GM19351 (cell line): ENCODE data around the gene ANP32E.
"Not testable (repeated sequence)": the region's sequence is repeated elsewhere in the genome, so short reads cannot be mapped to it uniquely, and the experiment has no call there.

Experiments
- ATAC-seq: cut with Tn5 transposase; IDR thresholded peaks from one replicate; pipeline ENCODE4 v1.9.1; 2021; ENCODE audit warnings: mild to moderate bottlenecking, moderate library complexity; ENCODE audit not compliant: unreplicated experiment

ANP32E gene

DNA sequence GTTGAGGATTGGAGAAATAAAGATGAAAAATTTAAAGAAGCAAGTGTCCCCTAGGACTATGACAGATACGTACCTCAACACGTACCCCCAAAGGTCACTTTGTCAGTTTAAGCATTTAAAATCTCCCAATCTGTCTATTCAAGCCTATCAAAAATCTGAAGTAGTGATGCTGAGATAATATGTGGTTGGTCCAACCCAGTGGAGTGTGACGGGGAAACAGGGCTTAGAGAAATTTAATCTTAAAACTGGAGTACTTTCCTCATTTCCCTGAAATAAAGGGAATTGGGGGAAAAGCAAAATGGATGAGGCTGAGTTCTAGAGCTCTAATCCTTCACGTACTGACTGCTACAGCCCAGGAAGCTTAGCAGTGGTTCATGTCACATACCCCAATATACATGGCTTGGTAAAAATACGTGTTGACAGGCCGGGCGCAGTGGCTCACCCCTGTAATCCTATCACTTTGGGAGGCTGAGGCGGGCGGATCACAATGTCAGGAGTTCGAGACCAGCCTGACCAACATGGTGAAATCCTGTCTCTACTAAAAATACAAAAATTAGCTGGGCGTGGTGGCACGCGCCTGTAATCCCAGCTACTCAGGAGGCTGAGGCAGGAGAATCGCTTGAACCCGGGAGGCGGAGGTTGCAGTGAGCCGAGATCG, 21.7 kb downstream of the ANP32E start:
- ATAC-seq: not testable (repeated sequence)

DNA sequence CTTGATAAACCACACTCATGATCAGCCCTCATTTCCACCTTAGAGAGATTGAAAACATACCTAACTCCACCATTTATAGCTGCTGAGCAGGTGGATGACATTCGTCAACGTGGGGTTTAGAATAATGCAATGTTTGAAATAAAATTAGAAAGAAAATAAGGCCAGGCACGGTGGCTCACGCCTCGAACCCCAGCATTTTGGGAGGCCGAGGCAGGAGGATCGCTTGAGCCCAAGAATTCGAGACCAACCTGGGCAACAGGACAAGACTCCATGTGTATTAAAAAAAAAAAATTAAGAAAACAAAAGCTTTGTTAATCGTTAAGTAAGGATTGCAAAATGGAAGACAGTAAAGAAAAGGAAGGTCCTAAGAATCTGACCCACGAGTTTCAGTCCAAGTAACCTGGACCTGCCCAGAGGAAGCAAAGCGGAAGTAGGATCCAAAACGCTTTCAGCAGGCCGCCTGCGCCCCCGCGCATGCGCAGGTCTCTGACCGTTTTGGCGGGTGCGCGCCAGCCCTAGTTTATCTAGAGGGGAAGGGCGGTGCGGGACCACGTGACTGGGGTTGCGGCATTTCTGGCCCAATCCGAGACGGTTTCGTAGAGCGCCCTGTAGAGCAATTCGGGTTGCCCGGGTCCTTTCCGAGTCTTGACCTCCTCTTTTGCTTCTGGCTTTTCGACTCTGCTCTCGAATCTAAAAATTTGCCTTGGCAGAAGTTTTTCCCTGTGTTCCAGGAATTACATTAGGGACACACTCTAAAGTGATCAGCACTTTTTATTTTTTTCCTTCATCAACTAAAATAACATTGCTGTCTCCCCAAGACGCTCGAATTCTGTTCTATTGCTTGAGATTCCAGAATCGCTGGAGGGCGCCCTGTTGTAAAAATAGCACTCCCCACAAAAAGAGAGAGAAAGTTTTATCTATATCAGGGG, 22.5 kb downstream of the ANP32E start:
- ATAC-seq: peak; percentile 87

DNA sequence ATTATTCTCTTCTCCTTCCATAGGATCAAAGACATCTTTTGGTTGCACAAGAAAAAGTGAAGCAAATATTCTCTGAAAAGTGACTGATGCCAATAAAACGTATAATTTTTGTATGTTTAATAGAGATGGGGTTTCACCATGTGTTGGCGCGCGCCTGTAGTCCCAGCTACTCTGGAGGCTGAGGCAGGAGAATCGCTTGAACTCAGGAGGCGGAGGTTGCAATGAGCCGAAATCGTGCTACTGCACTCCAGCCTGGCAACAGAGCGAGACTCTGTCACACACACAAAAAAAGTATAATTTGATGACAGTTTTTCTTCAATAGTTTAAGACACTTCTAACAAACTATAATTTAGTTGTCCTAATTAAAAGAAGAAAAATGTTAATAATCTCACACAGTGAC, 23.8 kb downstream of the ANP32E start:
- ATAC-seq: no peak

DNA sequence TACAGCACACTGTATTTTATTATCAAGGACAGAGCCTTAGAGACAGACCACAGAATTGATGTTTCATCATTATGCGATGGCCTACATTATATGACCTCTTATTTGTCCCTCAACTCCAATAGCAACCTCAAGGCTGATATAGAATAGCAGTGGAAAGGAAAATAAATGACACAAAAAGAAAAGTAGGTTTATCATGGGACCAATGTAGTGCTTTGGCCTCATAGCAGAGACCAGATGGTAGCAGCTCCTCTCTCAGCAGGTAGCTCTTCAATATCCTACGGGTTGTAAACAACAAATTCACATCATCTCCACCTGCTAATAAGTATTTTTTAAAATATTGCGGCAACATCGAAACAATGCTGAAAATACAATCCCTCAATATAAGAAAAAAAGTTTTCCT, 25.2 kb downstream of the ANP32E start:
- no peak for ATAC-seq

DNA sequence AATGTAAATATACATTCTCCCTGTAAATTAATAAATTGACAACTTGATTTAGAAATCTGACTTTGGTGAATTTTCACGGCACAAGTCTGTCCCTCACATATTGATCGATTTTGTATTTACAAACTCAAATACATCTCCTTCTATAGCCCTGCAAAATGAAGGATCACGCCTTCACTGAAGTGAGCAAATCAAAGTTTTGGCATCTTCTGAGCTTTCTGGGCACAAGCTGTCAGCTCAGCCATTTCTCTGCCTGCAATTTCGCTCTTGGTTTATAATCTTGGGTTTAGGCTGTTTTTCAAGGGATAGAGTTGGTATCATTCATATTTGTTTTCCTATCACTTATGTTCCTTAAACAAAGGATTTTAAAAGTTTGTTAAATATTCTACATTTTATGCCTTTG, 25.8 kb downstream of the ANP32E start:
- no peak for ATAC-seq

DNA sequence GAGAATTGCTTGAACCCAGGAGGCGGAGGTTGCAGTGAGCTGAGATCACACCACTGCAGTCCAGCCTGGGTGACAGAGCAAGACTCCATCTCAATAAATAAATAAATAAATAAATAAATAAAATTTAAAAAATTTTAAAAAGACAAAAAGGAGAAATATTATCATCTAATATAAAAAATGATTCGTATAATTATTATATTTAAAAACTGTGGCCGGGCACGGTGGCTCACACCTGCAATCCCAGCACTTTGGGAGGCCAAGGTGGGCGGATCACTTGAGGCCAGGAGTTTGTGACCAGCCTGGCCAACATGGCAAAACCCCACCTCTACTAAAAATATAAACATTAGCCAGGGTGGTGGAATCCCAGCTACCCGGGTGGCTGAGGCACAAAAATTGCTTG, 27.5 kb downstream of the ANP32E start:
- not testable (repeated sequence) for ATAC-seq

DNA sequence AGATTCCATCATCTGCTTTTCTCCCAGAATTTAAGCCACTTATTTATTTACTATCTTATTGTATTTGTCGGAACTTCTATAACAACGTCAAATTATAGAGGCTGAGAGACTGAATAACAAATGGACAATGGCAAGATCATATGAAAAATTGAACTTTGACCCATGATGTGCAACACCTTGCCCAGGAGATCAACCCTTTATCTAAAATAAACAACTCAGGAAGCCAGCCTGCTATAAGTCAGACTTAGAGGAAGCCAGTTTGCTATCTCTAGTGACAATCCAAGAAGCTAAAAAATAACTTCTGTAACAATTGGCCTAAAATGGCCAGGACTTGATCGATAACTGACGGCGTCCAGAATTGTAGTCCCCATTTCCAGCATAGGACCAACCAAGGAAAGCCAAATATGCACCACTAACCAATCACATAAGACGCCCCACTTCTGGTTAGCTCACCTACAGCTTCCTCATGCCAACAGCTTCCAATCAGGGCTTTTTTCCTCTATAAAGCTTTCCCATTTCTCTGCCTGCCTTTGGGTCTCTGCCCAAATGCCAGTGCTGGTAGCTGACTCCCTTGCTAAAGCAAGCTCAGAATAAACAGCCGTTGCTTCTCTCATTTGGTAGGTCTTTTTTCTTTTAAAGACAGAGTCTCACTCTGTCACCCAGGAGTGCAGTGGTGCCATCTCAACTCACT, 28.5 kb downstream of the ANP32E start:
- no peak for ATAC-seq

DNA sequence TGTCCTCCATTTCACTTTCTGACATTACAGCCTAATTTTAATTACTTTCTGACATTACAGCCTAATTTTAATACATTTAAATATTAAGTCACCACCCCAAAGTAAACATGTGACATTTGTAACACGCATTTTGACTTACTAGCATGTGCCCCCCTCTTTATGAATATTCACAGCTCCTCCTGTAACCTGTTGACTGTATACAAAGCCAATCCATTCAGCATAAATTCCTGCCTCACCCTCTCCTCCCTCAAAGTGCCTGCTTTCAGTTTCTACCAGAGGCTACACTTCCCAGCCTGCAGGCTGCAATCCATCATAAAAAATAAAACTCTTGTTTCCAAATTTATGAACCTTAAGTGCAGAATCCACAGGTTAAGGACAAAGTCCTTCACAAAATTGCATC, 39.5 kb downstream of the ANP32E start:
- no peak for ATAC-seq

DNA sequence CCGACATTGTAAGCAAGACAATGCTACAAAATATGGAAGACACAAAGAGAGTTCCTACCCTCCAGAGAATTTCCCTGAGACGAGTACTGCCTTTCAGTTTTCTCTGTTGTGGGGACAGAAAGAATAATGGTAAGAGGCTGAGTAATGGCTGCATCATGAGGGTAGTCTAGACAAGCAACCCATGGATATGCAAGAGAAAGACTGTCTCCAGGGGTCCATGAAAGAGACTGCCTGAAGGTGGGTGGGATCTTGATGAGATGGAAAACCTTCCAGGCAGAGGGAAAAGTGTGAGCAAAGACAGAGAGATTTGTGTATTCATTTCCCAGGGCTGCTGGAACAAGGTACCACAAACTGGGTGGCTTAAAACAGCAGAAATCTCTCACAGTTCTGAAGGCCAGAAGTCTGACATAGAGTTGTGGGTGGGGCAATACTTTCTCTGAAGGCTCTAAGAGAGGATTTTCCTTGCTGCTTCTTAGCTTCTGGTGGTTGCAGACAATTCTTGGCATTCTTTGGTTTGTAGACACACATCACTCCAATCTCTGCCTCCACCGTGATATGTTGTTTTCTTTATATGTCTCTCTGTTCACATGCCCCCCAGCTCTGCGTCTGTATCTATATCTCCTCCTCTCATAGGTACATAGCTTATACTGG, 41.4 kb downstream of the ANP32E start:
- no peak for ATAC-seq

DNA sequence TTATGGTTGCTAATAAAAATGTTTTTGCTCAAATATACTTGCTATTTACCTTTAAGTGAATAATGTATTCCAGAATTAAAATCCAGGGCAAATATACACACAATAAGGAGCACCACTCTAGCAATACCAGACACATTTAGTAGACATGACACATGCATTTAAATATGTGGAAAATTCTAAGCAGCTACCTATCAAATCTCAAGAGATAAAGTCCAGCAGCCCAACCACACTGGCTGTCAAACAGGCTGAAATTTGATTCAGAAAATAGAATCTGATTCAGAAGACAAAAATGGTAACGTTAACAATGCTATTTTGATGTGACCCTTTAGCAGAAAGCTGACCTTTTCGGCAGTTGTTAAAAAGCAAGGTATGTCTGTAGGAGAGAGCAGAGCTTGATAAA, 43.9 kb downstream of the ANP32E start:
- no peak for ATAC-seq

DNA sequence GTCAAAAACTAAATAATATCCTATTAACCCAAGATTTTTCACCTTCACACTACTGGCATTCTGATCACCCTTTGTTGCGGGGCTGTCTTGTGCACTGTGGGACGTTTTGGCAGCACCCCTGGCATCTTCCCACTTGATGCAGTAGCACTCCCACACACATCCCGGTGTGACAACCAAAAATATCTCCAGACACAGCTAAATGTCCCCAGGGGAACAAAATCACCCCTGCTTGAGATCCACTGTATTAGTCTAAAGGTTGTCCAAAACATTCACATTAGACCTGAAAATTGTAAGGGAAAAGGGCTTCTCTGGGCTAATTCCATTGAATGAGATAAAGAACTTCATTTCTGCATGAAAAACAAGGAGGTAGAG, 48.4 kb downstream of the ANP32E start:
- no peak for ATAC-seq

DNA sequence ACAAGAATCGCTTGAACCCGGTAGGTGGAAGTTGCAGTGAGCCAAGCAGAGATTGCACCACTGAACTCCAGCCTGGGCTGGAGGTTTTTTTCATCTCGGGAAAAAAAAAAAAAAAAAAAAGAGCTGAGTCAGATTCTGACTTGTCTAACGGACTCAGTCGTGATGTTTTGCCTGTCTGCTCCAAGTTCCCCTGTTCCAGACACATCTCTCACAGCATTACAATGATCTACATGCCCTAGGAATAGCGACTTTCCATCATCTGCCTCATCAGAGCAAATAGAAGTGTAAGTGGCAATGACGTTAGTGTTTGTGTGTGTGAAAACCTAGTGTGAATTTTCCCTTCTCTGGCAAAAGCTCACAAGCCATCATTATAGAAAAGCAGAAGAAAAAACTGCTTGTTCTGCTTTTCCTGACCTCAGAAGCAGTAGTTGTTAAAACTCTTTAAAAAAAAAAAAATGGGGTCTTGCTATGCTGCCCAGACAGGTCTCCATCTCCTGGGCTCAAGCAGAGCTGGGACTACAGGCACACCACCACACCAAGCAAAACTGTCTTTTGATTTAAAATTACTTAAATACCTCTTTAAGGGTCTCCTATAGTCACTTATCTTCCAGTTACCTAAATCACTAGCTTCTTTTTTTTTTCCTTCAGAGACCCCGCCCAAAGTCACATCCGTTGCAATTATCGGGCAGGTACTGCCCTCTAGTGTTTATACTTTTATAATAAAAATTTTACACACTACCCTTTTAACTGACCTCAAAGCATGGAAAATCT, 48.9 kb downstream of the ANP32E start:
- no peak for ATAC-seq

DNA sequence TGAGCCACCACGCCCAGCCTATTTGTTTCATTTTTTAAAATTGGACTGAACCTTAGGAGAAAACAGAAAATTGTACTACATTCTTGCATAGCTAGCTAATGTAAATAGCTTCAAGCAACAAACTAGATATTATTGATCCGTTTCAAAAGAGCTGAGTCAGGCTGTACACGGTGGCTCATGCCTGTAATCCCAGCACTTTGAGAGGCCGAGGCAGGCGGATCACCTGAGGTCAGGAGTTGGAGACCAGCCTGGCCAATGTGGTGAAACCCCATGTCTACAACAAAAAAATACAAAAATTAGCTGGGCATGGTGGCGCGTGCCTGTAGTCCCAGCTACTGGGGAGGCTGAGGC, 49.5 kb downstream of the ANP32E start:
- not testable (repeated sequence) for ATAC-seq

DNA sequence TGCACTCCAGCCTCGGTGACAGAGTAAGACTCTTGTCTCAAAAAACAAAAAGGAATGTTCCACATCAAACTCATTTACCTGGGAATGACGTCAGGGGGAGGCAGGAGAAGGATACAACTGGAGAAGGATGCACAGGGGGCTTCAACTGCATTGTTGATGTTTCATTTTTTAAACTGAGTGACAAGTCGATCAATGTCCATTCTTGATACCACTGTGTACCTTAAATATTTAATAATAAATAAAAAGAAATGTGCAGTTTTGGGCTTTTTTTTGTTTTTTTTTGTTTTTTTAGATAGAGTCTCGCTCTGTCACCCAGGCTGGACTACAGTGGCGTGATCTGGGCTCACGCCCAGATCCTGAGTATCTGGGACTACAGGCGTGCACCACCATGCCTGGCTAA, 50.4 kb downstream of the ANP32E start:
- no peak for ATAC-seq

DNA sequence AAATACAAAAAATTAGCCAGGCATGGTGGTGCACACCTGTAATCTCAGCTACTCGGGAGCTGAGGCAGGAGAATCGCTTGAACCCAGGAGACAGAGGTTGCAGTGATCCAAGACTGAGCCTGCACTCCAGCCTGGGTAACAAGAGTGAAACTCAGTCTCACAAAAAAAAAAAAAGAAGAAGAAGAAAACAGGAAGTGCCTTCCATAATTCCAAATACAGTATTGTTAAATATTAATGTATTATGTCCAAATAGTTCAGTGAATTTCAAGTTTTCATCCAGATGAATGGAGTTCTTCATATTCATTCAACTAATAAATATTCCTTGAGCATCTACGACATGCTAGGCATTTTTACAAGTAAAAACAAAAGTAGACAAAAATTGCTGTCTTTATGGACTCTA, 52.9 kb downstream of the ANP32E start:
- ATAC-seq: no peak

DNA sequence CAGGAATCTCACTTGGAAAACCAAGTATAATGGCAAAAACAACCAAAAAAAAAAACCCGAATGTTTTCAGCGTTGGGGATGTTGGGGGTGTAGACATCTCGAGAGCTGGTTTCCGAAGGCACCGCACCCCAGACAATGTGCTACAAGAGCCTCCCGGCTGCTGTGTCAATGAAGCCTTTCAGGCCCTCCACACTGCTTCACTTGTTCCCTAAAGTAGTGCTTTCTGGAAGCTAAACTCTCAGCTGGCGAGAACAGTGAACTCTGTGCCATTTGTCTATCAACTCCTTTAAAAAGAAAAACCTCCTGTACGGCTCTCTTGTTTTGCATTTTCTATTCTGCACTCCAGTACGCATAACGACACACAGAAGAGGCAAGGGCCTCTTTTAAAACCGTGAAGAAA, 53.7 kb downstream of the ANP32E start:
- ATAC-seq: no peak

DNA sequence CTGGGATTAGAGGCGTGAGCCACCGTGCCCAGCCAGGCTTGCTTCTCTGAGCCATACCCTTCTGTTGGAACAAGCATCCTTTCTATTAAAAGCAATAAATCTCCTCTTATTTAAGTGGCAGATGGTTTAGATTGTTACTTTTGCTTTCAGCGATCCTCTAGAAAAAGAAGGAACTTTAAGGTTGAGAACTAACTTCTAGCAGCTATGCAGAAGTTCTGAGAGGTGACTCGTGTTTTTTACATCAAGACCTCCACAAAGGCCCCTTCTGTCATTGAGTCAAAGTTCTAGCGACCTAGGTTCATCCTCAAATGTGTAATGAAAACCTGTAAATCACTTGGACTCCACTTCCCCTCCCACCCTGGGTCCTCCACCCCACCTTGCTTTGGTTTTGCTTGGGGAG, 55.4 kb downstream of the ANP32E start:
- no peak for ATAC-seq

DNA sequence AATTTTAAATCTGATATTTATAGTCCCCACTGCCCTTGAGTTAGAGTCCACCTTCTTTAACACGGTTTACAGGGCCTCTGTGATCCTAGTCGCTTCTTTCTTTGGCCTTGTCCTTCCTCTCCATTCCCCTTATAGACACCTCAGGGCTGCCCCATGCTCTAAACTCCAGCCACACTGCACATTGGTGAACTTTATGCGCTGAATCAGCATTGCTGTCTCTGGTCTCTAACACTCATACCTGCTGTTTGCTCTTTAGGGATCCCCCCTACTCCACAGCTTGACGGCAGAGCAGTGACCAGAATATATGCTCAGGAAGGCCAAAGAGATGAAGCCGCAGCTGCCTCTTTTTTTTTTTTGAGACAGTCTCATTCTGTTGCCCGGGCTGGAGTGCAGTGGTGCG, 56.0 kb downstream of the ANP32E start:
- ATAC-seq: no peak

DNA sequence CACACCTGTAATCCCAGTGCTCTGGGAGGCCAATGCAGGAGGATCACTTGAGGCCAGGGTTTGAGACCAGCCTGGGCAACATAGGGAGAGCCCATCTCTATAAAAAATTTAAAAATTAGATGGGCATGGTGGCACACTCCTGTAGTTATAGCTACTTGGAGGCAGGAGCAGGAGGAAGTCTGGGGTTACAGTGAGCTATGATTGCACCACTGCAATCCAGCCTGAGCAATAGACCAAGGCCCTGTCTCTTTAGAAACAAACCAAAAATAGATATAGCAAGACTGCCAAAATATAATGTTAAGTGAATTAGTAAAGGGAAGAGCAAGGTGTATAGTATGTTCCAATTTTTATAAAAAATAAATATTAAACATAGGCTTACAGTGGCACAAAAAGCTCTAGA, 57.4 kb downstream of the ANP32E start:
- no peak for ATAC-seq

DNA sequence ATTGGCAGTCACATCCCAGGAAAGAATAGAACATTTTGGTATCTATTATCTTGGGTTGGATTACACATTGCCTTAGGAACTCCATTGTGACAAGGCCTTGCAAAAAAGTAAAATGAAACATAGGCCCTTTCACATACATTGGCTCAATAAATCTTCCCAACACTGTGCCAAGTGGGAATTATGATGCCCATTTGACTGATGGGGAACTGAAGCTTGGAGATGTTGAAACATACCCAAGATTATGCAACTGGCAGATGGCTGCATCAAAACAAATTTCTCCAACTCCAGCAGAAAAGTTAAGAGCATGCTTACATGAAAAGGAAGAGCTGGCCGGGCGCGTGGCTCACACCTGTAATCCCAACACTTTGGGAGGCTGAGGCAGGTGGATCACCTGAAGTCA, 59.3 kb downstream of the ANP32E start:
- ATAC-seq: no peak

DNA sequence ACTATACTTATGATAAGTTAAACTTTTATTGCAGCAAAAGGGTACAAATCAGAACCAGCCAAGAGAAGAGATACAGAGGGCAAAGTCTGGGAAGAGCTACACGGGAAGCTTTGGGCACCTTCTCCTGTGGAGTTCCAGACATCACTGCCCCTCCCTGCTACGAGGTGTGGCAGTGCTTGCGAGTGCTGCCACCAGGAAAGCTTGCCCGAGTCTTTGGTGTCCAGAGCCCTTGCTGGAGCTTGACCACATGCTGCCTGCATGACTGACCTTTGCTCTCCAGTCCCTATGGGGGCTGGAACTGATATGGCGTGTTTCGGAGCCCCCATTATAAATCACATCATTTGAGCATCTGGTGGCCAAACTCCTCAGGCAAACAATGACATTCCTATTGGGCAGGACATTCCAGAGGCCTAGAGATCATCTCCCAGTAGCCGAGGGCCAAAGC, 62.7 kb downstream of the ANP32E start:
- no peak for ATAC-seq
